ENCODE measurements around the gene COP1.

DNA sequence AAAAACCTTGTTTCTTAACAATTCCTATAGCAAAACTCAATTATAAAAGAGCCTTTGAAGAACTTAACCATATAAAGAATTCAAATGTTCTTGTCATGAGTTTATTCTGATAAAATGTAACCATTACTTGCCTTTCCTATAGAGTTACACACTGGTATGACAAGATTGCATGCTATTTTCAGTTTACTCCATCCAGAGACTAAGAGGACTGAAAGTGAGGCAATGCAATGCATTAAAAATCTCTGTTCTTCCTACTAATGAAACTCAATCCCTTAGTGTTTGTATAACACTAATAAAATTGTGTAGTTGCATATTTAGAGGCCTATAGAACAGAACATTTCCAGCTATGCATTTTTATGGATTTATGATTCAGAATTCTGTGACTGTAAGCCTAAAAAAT lies 88.1 kb downstream of the COP1 start:
- TF ChIP-seq, protein P1, sequence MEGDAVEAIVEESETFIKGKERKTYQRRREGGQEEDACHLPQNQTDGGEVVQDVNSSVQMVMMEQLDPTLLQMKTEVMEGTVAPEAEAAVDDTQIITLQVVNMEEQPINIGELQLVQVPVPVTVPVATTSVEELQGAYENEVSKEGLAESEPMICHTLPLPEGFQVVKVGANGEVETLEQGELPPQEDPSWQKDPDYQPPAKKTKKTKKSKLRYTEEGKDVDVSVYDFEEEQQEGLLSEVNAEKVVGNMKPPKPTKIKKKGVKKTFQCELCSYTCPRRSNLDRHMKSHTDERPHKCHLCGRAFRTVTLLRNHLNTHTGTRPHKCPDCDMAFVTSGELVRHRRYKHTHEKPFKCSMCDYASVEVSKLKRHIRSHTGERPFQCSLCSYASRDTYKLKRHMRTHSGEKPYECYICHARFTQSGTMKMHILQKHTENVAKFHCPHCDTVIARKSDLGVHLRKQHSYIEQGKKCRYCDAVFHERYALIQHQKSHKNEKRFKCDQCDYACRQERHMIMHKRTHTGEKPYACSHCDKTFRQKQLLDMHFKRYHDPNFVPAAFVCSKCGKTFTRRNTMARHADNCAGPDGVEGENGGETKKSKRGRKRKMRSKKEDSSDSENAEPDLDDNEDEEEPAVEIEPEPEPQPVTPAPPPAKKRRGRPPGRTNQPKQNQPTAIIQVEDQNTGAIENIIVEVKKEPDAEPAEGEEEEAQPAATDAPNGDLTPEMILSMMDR (IDR thresholded peaks at IDR 0.05) = no peak
- no peak for TF ChIP-seq EZH2 (IDR thresholded peaks at IDR 0.05; ENCODE audit: borderline replicate concordance, insufficient read depth, low read depth, low read length, poor library complexity, severe bottlenecking)
